HepG2 (cell line): ENCODE measurements around the gene RASGRF1. TPM values are rescaled to one million over a fixed set of nuclear protein-coding genes. Genes with fewer than 3 reads are reported as not detected.

Source experiments
- ATAC-seq: fragments of 200-7000 bp; cut with Tn5 transposase; 3 replicates; pipeline ENCODE4 v1.9.1; 2020; ENCODE audit warnings: mild to moderate bottlenecking, moderate library complexity
- BruUV-seq: library from RNA; stranded (reverse); fragments of 400-500 nt; replicated peaks from 2 replicates; lab custom pipeline; 2021; lab: Mats Ljungman, UMichigan
- CTCF ChIA-PET: fragments of 300-600 bp; formaldehyde crosslinking; extraction: SDS; loops from one replicate; lab custom pipeline; 2021; ENCODE audit warnings: low total read pairs, inconsistent platforms, low intra/inter-chr PET ratio; lab: Yijun Ruan, JAX
- POLR2A ChIA-PET: fragments of 350-600 bp; sonication (Branson Sonifier 250); formaldehyde crosslinking; loops from one replicate; lab custom pipeline; 2020; ENCODE audit warnings: antibody characterized with exemption, inconsistent platforms; lab: Yijun Ruan, JAX
- DNase-seq: peaks from one replicate; pipeline ENCODE4 v3.0.0-alpha.2; 2015; ENCODE audit warnings: low spot score
- FAIRE-seq: peaks from 3 replicates; lab custom pipeline; 2011; peaks lifted over from hg19 to GRCh38; lab: Jason Lieb, UNC
- H2AFZ ChIP-seq: one replicate; pipeline ENCODE4 v1.6.1; 2011; ENCODE audit warnings: low read length, inconsistent platforms
- H3K27ac ChIP-seq: fragments of 300-600 bp; 3 replicates; pipeline ENCODE4 v1.8.0; 2011; ENCODE audit warnings: mixed run types, mild to moderate bottlenecking, mixed read lengths, low read length, inconsistent platforms; ENCODE audit not compliant: insufficient read depth; ENCODE audit errors: extremely low read length
- H3K27me3 ChIP-seq, 2 experiments: fragments of 200-600 bp in 1 of 2; 2 replicates in 1 of 2; 3 replicates in 1 of 2; pipeline versions ENCODE4 v1.6.0 to v1.8.0; 2011; ENCODE audit warnings: low read length in 2 of 2, mild to moderate bottlenecking in 2 of 2, moderate library complexity in 2 of 2, inconsistent platforms in 1 of 2; ENCODE audit not compliant: insufficient read depth in 2 of 2, control insufficient read depth in 1 of 2
- H3K36me3 ChIP-seq, 2 experiments: fragments of 200-600 bp in 1 of 2; replicated peaks in 1 of 2; 2 replicates in 1 of 2; 3 replicates in 1 of 2; pipeline versions ENCODE4 v1.5.1 to v1.8.0; 2011; ENCODE audit warnings: low read length in 2 of 2, inconsistent platforms in 1 of 2; ENCODE audit not compliant: insufficient read depth in 2 of 2, control insufficient read depth in 1 of 2
- H3K4me1 ChIP-seq: 2 replicates; pipeline ENCODE4 v1.5.1; 2012; ENCODE audit warnings: low read length, inconsistent platforms; ENCODE audit not compliant: insufficient read depth
- H3K4me2 ChIP-seq: 2 replicates; pipeline ENCODE4 v1.6.0; 2011; ENCODE audit warnings: low read depth, low read length, inconsistent platforms
- H3K4me3 ChIP-seq, 3 experiments: fragments of 200-600 bp in 1 of 3; sonication (generic), shearing (Covaris generic) in 1 of 3; replicated peaks in 1 of 3; 2 replicates each; pipeline ENCODE4 v1.5.1; 2011 to 2016; ENCODE audit warnings: low read length in 3 of 3, inconsistent platforms in 2 of 3, low read depth in 2 of 3, mild to moderate bottlenecking in 2 of 3, control low read depth in 1 of 3, mixed read lengths in 1 of 3; ENCODE audit not compliant: insufficient read depth in 1 of 3
- H3K79me2 ChIP-seq: one replicate; pipeline ENCODE4 v1.6.1; 2011; ENCODE audit warnings: low read length, inconsistent platforms; ENCODE audit not compliant: insufficient read depth
- H3K9ac ChIP-seq: 2 replicates; pipeline ENCODE4 v1.6.0; 2011; ENCODE audit warnings: mild to moderate bottlenecking, low read depth, low read length, inconsistent platforms; ENCODE audit not compliant: insufficient read depth
- H3K9me3 ChIP-seq: 2 replicates; pipeline ENCODE4 v1.5.1; 2012; ENCODE audit warnings: mild to moderate bottlenecking, low read length
- H4K20me1 ChIP-seq: 2 replicates; pipeline ENCODE4 v1.6.0; 2011; ENCODE audit warnings: inconsistent platforms, mild to moderate bottlenecking, low read length, moderate library complexity; ENCODE audit not compliant: insufficient read depth
- ARNT2 ChIP-seq: sonication (generic); formaldehyde crosslinking; IDR thresholded peaks from 2 replicates; pipeline ENCODE4 v1.8.0; 2022; ENCODE audit warnings: mild to moderate bottlenecking, low read depth, missing genetic modification reagents, moderate library complexity
- ISX ChIP-seq: sonication (generic); formaldehyde crosslinking; conservative IDR thresholded peaks from 2 replicates; pipeline ENCODE4 v1.5.0; 2020; ENCODE audit warnings: missing genetic modification reagents
- KIAA2018 ChIP-seq: sonication (generic); formaldehyde crosslinking; IDR thresholded peaks from 2 replicates; pipeline ENCODE4 v1.5.0; 2020; ENCODE audit warnings: mild to moderate bottlenecking, missing genetic modification reagents, borderline replicate concordance
- KLF11 ChIP-seq: IDR thresholded peaks from 2 replicates; pipeline ENCODE4 v1.6.1; 2016; ENCODE audit warnings: missing compliant biosample characterization
- NBN ChIP-seq: fragments of 450-650 bp; conservative IDR thresholded peaks from 2 replicates; pipeline ENCODE4 v1.6.1; 2017
- SNAI1 ChIP-seq: sonication (generic); formaldehyde crosslinking; IDR thresholded peaks from 2 replicates; pipeline ENCODE4 v1.5.0; 2020; ENCODE audit warnings: mild to moderate bottlenecking, missing genetic modification reagents, borderline replicate concordance
- SNAPC2 ChIP-seq: sonication (generic); formaldehyde crosslinking; IDR thresholded peaks from 2 replicates; pipeline ENCODE4 v1.8.1; 2022; ENCODE audit warnings: mild to moderate bottlenecking, missing genetic modification reagents
- ZBTB1 ChIP-seq: sonication (generic); formaldehyde crosslinking; IDR thresholded peaks from 2 replicates; pipeline ENCODE4 v1.4.0; 2020; ENCODE audit warnings: missing genetic modification reagents, borderline replicate concordance
- ZFP90 ChIP-seq: sonication (generic); formaldehyde crosslinking; IDR thresholded peaks from 2 replicates; pipeline ENCODE4 v1.8.0; 2022; ENCODE audit warnings: missing genetic modification reagents, mild to moderate bottlenecking, inconsistent platforms, borderline replicate concordance
- ZNF256 ChIP-seq: sonication (generic); formaldehyde crosslinking; conservative IDR thresholded peaks from 2 replicates; pipeline ENCODE4 v1.4.0; 2020; ENCODE audit warnings: missing genetic modification reagents
- ZNF282 ChIP-seq: fragments of 450-650 bp; IDR thresholded peaks from 2 replicates; pipeline ENCODE4 v1.6.1; 2018; ENCODE audit not compliant: partially characterized antibody
- ZNF44 ChIP-seq: sonication (generic); formaldehyde crosslinking; IDR thresholded peaks from 2 replicates; pipeline ENCODE4 v1.5.1; 2020; ENCODE audit warnings: mild to moderate bottlenecking, missing genetic modification reagents
- ZNF709 ChIP-seq: sonication (generic); formaldehyde crosslinking; IDR thresholded peaks from 2 replicates; pipeline ENCODE4 v1.5.0; 2020; ENCODE audit warnings: mild to moderate bottlenecking, missing genetic modification reagents
- ZNF816 ChIP-seq: sonication (generic); formaldehyde crosslinking; IDR thresholded peaks from 2 replicates; pipeline ENCODE4 v1.8.0; 2022; ENCODE audit warnings: missing genetic modification reagents, mild to moderate bottlenecking, borderline replicate concordance
- WGBS: methylation state at CpG from one replicate; pipeline ENCODE4 v1.1.6; 2017; ENCODE audit warnings: low lambda C conversion rate; 5-methylcytosine and 5-hydroxymethylcytosine counted together
- in situ Hi-C: cut with HindIII; loops from 2 replicates; pipeline ENCODE4 v1.10.0; 2017; ENCODE audit warnings: low pct_unique_long_range_greater_than_20kb; ENCODE audit not compliant: extremely low pct_ligation_motif_present
- intact Hi-C: fragments of 100-400 bp; cut with micrococcal nuclease; formaldehyde crosslinking; loops from one replicate; pipeline ENCODE4 v1.10.0; 2022; ENCODE audit not compliant: unreplicated experiment
- polyA plus RNA-seq, 8 experiments: library from polyadenylated mRNA; depleted of rRNA in 3 of 8; stranded (reverse) in 7 of 8; unstranded in 1 of 8; fragments of >200 nt; fragmentation: Illumina TruSeq in 4 of 8; extraction: Trizol in 4 of 8; gene quantifications; 2 replicates each; pipeline versions ENCODE4 v1.2.1 to v1.2.3, GENCODE V29; 2011 to 2016; ENCODE audit warnings: low read depth in 4 of 8, missing spikeins in 1 of 8, mixed read lengths in 1 of 8; ENCODE audit not compliant: insufficient read depth in 1 of 8
- total RNA-seq, 5 experiments: library from RNA; depleted of rRNA; stranded (reverse); fragments of >200 nt; fragmentation: Illumina TruSeq; extraction: Trizol; gene quantifications; 2 replicates each; pipeline ENCODE4 v1.2.3, GENCODE V29; 2016; ENCODE audit warnings: low read depth in 1 of 5

RASGRF1 gene
- total and polyA plus RNA-seq, 2 of the 13 experiments (the other 11 are each of a cell fraction or from before 2014, with no cell fraction given) = 0.55 to 3.0 TPM

DNA sequence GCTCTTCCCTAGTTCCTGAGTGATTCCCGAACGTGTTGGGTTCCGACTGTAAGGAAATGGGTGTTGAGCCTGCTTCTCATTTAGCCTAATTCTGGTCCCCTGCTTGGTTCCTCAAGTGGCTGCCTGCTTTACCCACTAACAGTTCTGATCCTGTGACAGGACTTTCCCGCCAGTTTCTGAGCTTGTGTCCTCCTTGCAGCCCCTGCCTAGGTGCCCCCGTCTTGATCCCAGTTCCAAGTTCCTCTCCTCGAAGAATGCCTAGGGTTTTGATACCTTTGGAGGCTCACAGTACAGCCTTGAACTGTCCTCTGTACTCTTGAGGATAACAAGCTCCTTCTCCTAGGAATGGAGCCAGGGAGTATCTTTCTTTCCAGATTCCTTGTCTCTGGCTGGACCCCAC, 12.0 kb upstream of the RASGRF1 start (continued):
- no peak for TF ChIP-seq ZNF256 (CRISPR knock-in tag)
- TF ChIP-seq, all 625 proteins: peak for 0

- WGBS = 25% methylated on average over 12 of the region's 12 CpGs
- in situ Hi-C loops (no loop called here), intact Hi-C loops (no loop called here)
- TF ChIP-seq SNAI1 (CRISPR knock-in tag) = no peak
- no peak for TF ChIP-seq ARNT2 (CRISPR knock-in tag)
- TF ChIP-seq SNAPC2 (CRISPR knock-in tag) = no peak
- no peak for TF ChIP-seq KLF11 (CRISPR knock-in tag)
- TF ChIP-seq ZNF816 = no peak
- no peak for TF ChIP-seq ZNF282
- TF ChIP-seq ZNF709 (CRISPR knock-in tag) = no peak
- TF ChIP-seq KIAA2018 (CRISPR knock-in tag) = no peak
- no peak for TF ChIP-seq ZFP90 (CRISPR knock-in tag)
- no peak for TF ChIP-seq ZNF44 (CRISPR knock-in tag)
- no peak for TF ChIP-seq NBN
- TF ChIP-seq ZBTB1 (CRISPR knock-in tag) = no peak
- TF ChIP-seq ISX (CRISPR knock-in tag) = no peak
- no TSS peak for BruUV-seq
- no peak for ATAC-seq
- ChIA-PET CTCF (no interaction called here), POLR2A (no interaction called here)
- FAIRE-seq = no peak
- Histone ChIP-seq H3K4me2 (no peak overlapping the region), H3K27ac (no peak overlapping the region), H2AFZ (no peak overlapping the region), H4K20me1 (no peaks in the 10 kb centered on the region), H3K36me3 (no peaks in the 10 kb centered on the region), H3K4me1 (no peaks in the 10 kb centered on the region), H3K9me3 (no peaks in the 10 kb centered on the region), H3K9ac (no peak overlapping the region), H3K79me2 (no peaks in the 10 kb centered on the region), H3K27me3 (peaks cover 2 to 30% of the 10 kb centered on the region in 2 experiments; a peak in 2 of 5 replicates), H3K4me3 (no peak overlapping the region)
- DNase-seq = no peak
Observed at GRCh38 chr15:79101866-79102581, 11.4 kb upstream of the RASGRF1 start.
